PFSK-1 (cell line): ENCODE measurements around the gene CD320.

ENCODE experiments used
- FOXP2 ChIP-seq: optimal IDR thresholded peaks from 2 replicates; pipeline ENCODE3; 2011; ENCODE audit warnings: borderline replicate concordance, control low read depth, inconsistent platforms; ENCODE audit not compliant: insufficient read depth; ENCODE audit errors: extremely low read length, extremely low read depth
- POLR2AphosphoS5 ChIP-seq: IDR thresholded peaks from 2 replicates; pipeline ENCODE4 v1.6.1; 2012; ENCODE audit warnings: low read depth, mild to moderate bottlenecking, control low read depth, low read length, moderate library complexity
- SIN3A ChIP-seq: IDR thresholded peaks from 2 replicates; pipeline ENCODE4 v1.6.1; 2012; ENCODE audit warnings: mild to moderate bottlenecking, low read length, moderate library complexity, borderline replicate concordance; ENCODE audit not compliant: insufficient read depth
- TAF1 ChIP-seq: IDR thresholded peaks from 2 replicates; pipeline ENCODE4 v1.6.1; 2012; ENCODE audit warnings: low read length, control low read depth, borderline replicate concordance; ENCODE audit not compliant: insufficient read depth
- TF ChIP-seq, protein P1 (sequence below), 2 experiments: IDR thresholded peaks; 2 replicates each; pipeline versions ENCODE4 v1.6.1 to v1.8.0; 2011 to 2012; ENCODE audit warnings: low read depth in 2 of 2, low read length in 2 of 2, control low read depth in 1 of 2, inconsistent platforms in 1 of 2, mild to moderate bottlenecking in 1 of 2, moderate library complexity in 1 of 2; ENCODE audit not compliant: insufficient read depth in 1 of 2

The CD320 gene

DNA sequence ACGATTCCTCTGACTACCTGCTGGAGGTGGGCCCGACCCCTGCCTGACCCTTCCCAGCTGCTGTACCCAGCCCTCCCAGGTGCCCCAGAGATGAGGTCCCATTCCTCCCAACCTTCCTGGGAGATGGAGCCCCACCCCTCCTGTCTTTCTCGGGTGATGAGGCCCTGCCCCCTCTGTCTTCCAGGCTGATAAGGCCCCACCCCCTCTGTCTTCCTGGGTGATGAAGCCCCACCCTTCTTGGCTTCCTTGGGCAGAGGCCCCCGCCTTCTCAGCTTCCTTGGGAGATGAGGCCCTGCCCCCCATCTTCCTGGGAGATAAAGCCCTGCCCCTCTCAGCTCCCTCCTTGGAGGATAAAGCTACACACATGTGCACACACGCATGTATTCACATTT lies 51.1 kb downstream of the CD320 start:
- no peak for TF ChIP-seq SIN3A
- no peak for TF ChIP-seq TAF1
- no peak for TF ChIP-seq FOXP2
- no peak for TF ChIP-seq POLR2AphosphoS5
- TF ChIP-seq, protein P1, sequence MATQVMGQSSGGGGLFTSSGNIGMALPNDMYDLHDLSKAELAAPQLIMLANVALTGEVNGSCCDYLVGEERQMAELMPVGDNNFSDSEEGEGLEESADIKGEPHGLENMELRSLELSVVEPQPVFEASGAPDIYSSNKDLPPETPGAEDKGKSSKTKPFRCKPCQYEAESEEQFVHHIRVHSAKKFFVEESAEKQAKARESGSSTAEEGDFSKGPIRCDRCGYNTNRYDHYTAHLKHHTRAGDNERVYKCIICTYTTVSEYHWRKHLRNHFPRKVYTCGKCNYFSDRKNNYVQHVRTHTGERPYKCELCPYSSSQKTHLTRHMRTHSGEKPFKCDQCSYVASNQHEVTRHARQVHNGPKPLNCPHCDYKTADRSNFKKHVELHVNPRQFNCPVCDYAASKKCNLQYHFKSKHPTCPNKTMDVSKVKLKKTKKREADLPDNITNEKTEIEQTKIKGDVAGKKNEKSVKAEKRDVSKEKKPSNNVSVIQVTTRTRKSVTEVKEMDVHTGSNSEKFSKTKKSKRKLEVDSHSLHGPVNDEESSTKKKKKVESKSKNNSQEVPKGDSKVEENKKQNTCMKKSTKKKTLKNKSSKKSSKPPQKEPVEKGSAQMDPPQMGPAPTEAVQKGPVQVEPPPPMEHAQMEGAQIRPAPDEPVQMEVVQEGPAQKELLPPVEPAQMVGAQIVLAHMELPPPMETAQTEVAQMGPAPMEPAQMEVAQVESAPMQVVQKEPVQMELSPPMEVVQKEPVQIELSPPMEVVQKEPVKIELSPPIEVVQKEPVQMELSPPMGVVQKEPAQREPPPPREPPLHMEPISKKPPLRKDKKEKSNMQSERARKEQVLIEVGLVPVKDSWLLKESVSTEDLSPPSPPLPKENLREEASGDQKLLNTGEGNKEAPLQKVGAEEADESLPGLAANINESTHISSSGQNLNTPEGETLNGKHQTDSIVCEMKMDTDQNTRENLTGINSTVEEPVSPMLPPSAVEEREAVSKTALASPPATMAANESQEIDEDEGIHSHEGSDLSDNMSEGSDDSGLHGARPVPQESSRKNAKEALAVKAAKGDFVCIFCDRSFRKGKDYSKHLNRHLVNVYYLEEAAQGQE (IDR thresholded peaks at IDR 0.05; ENCODE audit: insufficient read depth in 1 of 2, low read depth in 2 of 2, low read length in 2 of 2), result no peak

DNA sequence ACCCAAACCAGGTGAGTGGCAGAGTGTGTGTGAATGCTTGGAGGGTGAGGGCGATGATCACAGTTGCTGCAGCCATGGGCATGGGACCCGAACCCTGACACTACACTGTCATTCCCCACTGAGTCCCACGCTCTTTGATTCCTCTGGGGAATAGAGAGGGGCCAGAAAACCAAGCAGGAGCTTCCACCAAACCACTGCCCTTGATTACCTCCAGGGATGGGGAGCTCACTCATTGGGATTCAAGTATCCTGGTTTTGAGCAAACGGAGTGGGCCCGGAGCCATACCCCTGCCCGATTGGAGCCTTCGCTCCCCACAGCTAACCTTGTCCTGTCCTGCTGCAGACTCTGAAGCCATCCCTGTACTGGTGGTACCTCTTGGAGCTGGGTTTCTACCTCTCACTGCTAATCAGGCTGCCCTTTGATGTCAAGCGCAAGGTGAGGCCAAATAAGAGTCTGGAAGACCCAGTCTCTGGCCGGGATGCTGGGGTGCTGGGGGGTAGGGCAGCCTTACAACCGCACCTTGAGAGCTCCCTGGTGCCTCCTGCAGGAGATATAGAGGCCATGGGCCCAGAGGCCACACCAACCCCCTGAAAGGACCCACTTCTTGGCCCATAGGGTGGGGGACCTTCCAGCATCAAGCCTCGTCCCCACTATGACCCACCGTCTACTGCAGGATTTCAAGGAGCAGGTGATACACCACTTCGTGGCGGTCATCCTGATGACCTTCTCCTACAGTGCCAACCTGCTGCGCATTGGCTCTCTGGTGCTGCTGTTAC lies 51.7 kb downstream of the CD320 start:
- no peak for TF ChIP-seq SIN3A
- no peak for TF ChIP-seq POLR2AphosphoS5
- TF ChIP-seq FOXP2, result no peak
- TF ChIP-seq TAF1, result no peak
- TF ChIP-seq, protein P1 (IDR thresholded peaks at IDR 0.05; ENCODE audit: insufficient read depth in 1 of 2, low read depth in 2 of 2, low read length in 2 of 2), result no peak

DNA sequence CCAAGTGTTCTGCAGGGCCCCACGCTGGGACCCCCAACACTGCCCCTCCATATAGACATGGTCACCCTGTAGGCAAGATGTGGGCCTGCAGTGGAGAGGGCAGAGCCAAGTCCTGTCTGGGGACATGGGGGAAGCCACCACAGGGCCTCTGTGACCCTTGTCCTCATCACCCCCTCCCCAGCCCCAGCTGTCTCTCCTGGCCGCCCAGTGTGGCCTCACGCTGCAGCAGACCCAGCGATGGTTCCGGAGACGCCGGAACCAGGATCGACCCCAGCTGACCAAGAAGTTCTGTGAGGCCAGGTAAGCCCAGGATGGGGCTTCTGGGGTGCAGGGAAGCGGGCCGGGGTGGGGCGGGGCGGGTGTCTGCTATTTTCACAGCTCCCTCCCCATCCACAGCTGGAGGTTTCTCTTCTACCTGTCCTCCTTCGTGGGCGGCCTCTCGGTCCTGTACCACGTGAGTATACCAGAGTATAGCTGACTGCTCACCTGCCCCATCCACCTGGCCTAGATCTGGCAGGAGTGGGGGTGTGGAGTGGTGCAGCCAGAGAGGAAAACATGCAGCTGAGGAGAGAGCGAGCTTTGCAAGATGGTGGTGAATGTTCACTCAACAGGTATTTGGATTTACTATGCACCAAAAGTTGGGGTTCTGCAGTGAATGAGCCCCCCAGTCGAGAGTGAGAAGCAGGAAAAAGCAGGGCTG lies 52.6 kb downstream of the CD320 start:
- no peak for TF ChIP-seq FOXP2
- TF ChIP-seq, protein P1 (IDR thresholded peaks at IDR 0.05; ENCODE audit: insufficient read depth in 1 of 2, low read depth in 2 of 2, low read length in 2 of 2), result no peak
- TF ChIP-seq SIN3A, result no peak
- no peak for TF ChIP-seq TAF1
- no peak for TF ChIP-seq POLR2AphosphoS5

DNA sequence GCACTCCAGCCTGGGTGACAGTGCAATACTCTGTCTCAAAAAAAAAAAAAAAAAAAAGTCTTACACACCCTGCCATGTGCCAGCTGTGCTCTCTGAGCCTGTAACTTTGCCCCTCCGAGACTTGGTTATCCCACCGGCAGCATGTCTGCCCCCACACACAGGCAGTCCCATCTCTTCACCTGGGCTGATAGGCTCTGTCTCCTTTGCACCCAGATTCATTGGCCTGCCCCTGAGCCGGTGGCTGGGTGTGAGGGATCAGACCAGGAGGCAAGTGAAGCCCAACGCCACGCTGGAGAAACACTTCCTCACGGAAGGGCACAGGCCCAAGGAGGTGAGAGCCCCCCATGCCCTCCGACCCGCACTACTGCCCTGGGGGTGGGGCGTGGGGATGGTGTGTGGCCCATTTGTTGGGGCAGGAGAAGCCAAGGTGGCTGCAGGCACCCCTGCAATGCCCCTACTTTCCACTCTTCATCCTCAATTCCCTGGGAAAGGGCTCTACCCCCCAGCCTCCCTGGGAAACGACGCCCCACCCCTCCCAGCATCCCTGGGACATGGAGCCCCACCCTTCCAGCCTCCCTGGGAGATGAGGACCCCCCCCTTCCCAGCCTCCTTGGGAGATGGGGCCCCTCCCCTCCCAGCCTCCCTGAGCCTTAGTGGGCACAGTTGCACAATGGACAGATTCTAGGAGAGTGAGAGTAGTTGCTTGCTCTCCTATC lies 53.7 kb downstream of the CD320 start:
- TF ChIP-seq SIN3A, result no peak
- no peak for TF ChIP-seq POLR2AphosphoS5
- TF ChIP-seq, protein P1 (IDR thresholded peaks at IDR 0.05; ENCODE audit: insufficient read depth in 1 of 2, low read depth in 2 of 2, low read length in 2 of 2), result no peak
- no peak for TF ChIP-seq FOXP2
- TF ChIP-seq TAF1, result no peak
